Motor neuron (in vitro differentiated cells): Measurements from ENCODE around the gene TUT1. TPM values are rescaled to one million over a fixed set of nuclear protein-coding genes. Genes with fewer than 3 reads are reported as not detected.

Source experiments
- ATAC-seq, 8 experiments: fragments of 200-7000 bp; cut with Tn5 transposase; replicated peaks in 6 of 8; 2 replicates each; pipeline ENCODE4 v1.8.0; 2021; ENCODE audit warnings: mild to moderate bottlenecking in 8 of 8, moderate library complexity in 8 of 8
- H3K27ac ChIP-seq, 2 donors: fragments of 250-450 bp; sonication (Bioruptor Pico); 2 replicates each; pipeline ENCODE4 v1.9.0; 2021; ENCODE audit warnings: antibody characterized with exemption in 2 of 2, mild to moderate bottlenecking in 2 of 2, moderate library complexity in 1 of 2
- H3K4me1 ChIP-seq, 2 donors: fragments of 250-450 bp; sonication (Bioruptor Pico); replicated peaks in 1 of 2; 2 replicates each; pipeline ENCODE4 v1.6.1; 2021; ENCODE audit warnings: antibody characterized with exemption in 2 of 2, mild to moderate bottlenecking in 2 of 2, moderate library complexity in 1 of 2
- H3K4me3 ChIP-seq, 5 donors: fragments of 250-450 bp; sonication (Bioruptor Pico); 2 replicates each; pipeline ENCODE4 v1.9.0; 2021; ENCODE audit warnings: antibody characterized with exemption in 5 of 5, mild to moderate bottlenecking in 5 of 5, moderate library complexity in 4 of 5
- WGBS, 10 experiments: fragments of 450-650 bp; shearing (Covaris generic); methylation state at CpG; one replicate each; pipeline ENCODE4 v1.0.0; 2022; 5-methylcytosine and 5-hydroxymethylcytosine counted together
- in situ Hi-C, 9 experiments: fragments of 400-800 bp; cut with MboI; loops; one replicate each; pipeline ENCODE4 v1.15.0; 2021; ENCODE audit warnings: low sequenced_read_pairs in 9 of 9, low pct_unique_long_range_greater_than_20kb in 2 of 9; ENCODE audit not compliant: unreplicated experiment in 9 of 9
- total RNA-seq, 8 experiments: library from RNA; unstranded; fragments of 300-600 nt; gene quantifications; 2 replicates each; pipeline versions ENCODE4 v1.2.3 to v1.2.4, GENCODE V29; 2022

TUT1 gene
- total RNA-seq, 8 experiments from 2014 or later, result 11.5 to 24.4 (median 17.3) TPM

DNA sequence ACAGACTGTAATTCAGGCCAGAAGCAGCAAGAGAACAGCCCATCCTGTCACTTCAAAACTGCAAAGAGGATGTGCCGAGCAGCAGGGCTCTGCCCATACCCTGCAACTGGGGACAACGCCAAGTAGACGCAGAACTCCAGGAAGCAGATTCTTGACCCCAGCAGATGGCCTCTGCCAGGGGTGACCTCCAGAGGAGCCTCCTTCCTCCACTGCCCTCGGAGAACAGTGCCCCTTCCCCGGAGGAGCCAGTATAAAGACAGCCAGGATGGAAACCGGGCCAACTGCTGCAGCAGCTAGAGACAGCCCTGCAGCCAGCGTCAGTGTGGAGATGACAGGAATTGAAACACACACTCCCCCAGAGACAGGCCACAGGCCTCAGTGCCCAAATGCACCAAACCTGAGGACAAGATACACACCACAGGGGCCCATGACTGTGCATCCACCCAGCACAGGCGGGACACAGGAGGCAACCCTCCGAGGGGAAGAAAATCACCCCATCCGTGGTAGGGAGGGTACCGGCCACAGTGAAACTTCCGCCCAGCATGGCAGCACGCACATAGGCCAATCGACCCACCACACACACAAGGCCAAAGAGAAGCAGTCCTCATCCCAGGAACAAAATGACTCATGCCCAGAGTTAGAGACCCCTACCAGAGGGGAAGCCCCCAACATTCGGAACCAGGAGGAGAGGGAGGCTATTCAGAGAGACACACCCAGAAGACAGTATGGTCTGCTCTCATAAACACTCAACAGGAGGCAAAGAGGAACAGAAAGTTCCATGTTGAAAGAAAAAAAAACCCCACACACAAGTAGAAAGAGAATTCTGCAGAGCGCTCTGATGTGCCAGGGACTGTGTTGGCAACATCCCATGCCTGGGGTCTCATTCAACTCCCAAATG is 50.3 kb downstream of the TUT1 start:
- in situ Hi-C loops, result loop anchor here in 1 of 9 experiments (25.0 kb wide), 1 partner anchor 104 kb away; no protein-coding TSS in a partner anchor
- 10 to 100% (median 72%) methylated on average over 1 to 4 of the region's 16 CpGs; no CpG with 5 or more reads in 4 of the 10 experiments for WGBS, 10 experiments
- peaks cover 24 to 41% of the 10 kb centered on the region in 2 donors for H3K4me1 ChIP-seq

DNA sequence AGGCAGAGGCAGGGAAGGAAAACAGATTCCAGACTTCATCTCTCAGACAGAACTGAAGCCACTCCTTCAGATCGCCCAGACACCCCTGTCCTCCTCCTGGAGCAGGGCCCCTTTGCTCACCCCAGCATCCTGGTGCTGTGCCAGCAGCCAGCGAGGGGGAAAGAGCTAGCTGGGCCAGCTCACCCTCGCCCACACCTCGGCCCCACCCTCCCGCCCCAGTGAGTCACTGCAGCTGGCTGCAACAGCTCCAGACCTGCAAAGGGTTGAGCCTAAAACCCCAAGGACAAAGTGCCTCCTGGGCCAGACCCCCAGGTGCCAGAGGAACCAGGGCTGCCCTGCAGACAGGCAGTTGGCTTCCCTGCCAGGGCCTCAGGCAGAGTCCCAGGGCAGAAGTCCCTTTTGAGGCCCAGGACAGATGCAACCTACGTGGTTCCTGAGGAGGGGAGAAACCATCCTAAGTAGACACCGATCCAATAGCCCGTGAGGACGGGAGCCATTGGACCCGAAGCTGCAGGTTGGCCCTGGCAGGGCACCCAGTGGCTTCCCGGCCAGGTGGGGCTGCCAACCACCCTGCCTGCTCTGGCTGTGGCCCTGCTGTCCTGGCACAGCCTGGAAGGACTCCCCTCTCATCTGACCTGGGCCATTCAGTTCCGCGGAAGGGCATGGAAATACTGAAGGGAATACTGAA is 51.9 kb downstream of the TUT1 start:
- 0 to 94% (median 83%) methylated on average over 1 to 5 of the region's 13 CpGs; no CpG with 5 or more reads in 4 of the 10 experiments for WGBS, 10 experiments
- Histone ChIP-seq H3K27ac (peak overlapping the region in 1 of 2 donors; percentile 76), H3K4me1 (peaks cover 17 to 33% of the 10 kb centered on the region in 2 donors), H3K4me3 (no peak overlapping the region)
- peak; percentile 5 to 73 (median 38) for ATAC-seq
- in situ Hi-C loops, result loop anchor here in 1 of 9 experiments (25.0 kb wide), 1 partner anchor 102 kb away; no protein-coding TSS in a partner anchor

More for the DNA sequence above, 50.3 kb downstream of the TUT1 start:
- H3K4me3 ChIP-seq, result no peak overlapping the region
- H3K27ac ChIP-seq, result no peak overlapping the region
- no peak for ATAC-seq

DNA sequence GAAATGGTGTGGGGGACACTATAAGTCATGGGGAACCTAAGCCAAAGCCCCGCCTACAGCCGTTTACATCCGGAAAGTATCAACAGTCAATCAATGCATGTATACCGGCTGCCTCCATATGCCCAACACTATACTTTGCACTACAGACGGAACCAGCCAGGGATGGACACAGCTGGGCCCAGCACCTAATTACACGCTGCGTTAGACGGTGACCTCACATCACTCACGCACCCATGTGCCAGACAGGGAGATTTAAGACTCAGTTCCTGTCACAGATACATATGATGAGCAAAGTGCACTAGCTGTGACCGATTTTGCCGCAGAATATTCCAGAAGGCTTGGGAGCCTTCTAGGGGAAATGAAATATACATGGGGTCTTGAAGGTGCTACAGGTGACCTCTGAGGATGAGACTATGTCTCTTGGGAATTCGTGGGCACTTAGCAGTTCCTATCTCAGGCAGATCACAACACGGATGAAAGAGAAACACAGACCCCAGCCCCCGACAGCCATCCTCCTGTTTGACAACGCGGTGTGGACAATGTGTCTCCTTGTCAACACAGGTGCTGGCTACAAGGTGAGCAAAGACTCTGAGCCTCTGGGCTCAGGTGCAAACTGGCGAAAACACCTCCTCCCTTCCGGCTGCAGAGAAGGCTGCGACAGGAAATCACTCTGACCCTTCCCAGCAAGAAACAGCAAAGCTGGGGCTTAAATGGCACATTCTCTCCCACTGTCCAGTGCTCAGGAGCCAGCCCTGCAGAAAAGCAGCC is 52.7 kb downstream of the TUT1 start:
- 21 to 80% (median 65%) methylated on average over 1 to 9 of the region's 19 CpGs; no CpG with 5 or more reads in 3 of the 10 experiments for WGBS, 10 experiments
- in situ Hi-C loops, result loop anchor here in 1 of 9 experiments (25.0 kb wide), 1 partner anchor 101 kb away; no protein-coding TSS in a partner anchor
- Histone ChIP-seq H3K4me3 (no peak overlapping the region), H3K4me1 (peaks cover 17 to 32% of the 10 kb centered on the region in 2 donors), H3K27ac (peak overlapping the region; percentile 58 to 76)
- peak in 5 of 8 experiments; percentile 1 to 71 (median 51) for ATAC-seq

DNA sequence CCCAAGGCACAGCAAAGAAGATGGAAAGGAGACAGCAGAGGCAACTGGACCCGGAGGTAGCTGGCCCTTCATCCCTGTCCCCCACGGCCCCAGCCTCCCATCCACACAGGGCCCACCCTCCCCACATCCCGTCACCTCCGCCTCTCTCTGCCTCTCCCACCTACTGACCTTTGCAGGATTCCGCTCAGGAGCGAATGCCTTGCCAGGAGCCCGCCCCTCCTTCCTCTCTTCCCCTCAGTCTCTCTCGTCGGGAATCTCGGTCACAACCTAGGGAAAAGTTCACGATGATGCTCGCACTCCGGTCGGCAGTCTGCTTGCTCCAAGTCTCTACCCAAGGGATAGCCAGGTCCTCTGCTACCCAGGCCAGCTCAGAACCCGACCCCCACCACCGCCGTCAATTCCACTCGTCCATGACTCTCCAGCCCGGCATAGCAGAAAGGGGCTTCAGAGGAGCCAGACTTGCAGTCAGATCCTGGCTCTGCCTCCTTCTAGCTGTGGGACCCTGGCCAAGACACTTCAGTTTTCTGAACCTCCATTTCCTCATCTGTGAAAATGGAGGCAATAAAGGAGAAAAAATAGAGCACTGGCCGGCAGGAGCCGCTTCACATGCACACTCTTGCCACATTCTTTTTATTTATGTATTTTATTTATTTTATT is 54.9 kb downstream of the TUT1 start:
- Histone ChIP-seq H3K4me3 (no peak overlapping the region), H3K27ac (no peak overlapping the region), H3K4me1 (peaks cover 17 to 18% of the 10 kb centered on the region in 2 donors)
- no peak for ATAC-seq
- in situ Hi-C loops, result loop anchor here in 1 of 9 experiments (25.0 kb wide), 1 partner anchor 99 kb away; no protein-coding TSS in a partner anchor
- 76 to 100% (median 94%) methylated on average over 1 to 5 of the region's 21 CpGs; no CpG with 5 or more reads in 3 of the 10 experiments for WGBS, 10 experiments

DNA sequence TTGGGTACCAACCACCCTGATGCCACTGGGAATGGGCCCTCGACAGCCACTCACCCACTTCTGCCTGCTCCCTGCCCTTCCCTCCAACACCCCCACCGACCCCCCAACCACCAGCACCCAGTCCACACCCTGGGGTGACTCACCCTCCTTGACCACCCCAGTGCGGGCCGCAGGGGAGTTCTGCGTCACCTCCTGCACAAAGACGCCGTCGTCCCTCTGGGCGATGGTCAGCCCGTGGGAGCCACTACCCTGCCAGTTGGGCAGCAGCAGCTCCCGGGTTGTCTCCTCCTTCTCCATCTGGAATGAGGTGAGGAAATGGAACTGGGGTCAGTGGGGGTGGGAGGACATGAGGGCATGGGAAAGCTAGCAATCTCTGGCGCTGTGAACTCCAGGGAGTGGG is 55.5 kb downstream of the TUT1 start:
- no peak for ATAC-seq
- WGBS, 10 experiments, result no CpG with 5 or more reads among the region's 12 CpGs
- Histone ChIP-seq H3K4me3 (no peak overlapping the region), H3K27ac (no peak overlapping the region), H3K4me1 (peaks cover 17 to 18% of the 10 kb centered on the region in 2 donors)
- in situ Hi-C loops, result loop anchor here in 1 of 9 experiments (25.0 kb wide), 1 partner anchor 99 kb away; no protein-coding TSS in a partner anchor

DNA sequence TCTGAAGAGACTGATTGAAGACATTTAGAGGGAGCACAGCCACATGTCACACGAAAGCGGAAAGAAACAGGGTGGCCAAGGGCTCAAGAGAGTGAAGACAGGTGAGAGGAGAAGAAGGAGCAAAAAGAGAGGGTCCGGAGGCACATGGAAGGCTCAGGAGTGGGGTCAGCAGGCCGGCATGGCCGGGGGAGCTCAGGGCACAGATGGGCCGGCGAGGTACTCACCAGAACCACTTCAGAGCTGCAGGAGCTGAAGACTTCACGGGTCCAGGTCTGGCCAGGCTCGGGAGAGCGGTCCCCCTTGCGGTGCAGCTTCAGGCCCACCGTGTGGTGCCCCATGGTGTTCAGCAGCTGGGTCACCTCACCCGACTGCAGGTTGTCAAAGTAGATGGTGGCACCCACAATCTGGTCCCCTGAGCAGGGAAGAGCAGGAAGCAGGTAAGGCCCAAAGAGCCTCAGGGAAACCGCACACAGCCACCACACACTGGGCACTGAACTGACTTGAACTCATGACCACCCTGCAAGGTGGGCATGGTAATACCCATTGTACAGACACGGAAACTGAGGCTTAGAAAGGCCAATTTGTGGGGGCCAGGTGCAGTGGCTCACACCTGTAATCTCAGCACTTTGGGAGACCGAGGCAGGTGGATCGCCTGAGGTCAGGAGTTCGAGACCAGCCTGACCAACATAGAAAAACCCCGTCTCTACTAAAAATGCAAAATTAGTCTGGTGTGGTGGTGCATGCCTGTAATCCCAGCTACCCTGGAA is 56.4 kb downstream of the TUT1 start:
- H3K4me3 ChIP-seq, result no peak overlapping the region
- WGBS, 10 experiments, result 60 to 100% (median 99%) methylated on average over 1 to 13 of the region's 19 CpGs; no CpG with 5 or more reads in 3 of the 10 experiments
- no peak for ATAC-seq
- H3K4me1 ChIP-seq, result peaks cover 17 to 18% of the 10 kb centered on the region in 2 donors
- no peak overlapping the region for H3K27ac ChIP-seq
- in situ Hi-C loops, result loop anchor here in 1 of 9 experiments (25.0 kb wide), 1 partner anchor 98 kb away; no protein-coding TSS in a partner anchor

DNA sequence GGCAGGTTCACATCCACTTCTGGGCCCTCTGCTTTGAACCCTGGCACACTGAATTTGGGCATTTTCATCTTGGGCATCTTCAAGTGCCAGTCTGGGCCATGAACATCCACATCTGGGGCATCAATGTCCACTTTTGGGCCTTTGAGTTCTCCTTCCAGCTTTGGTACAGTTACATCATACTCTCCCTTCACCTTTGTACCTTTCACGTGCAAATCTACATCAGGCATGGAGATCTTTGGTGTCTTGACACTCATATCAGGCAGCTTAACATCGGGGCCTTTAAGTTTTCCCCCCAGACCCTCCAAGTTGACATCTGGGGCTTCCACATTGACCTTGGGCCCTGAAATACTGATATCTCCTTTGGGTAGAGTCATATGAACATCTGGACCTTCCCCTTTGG is 59.2 kb downstream of the TUT1 start:
- Histone ChIP-seq H3K4me3 (no peak overlapping the region), H3K27ac (no peak overlapping the region), H3K4me1 (no peaks in the 10 kb centered on the region)
- no peak for ATAC-seq
- WGBS, 10 experiments, result 69 to 100% (median 83%) methylated on average over 2 of the region's 2 CpGs; no CpG with 5 or more reads in 7 of the 10 experiments
- in situ Hi-C loops, result loop anchor here in 1 of 9 experiments (25.0 kb wide), 1 partner anchor 95 kb away; no protein-coding TSS in a partner anchor

Other genes with a start within 250 kb of the TUT1 start
- not detected for gene SCGB1A1, start 172.5 kb downstream of the TUT1 start, total RNA-seq
- 10 to 100 TPM in 4 of 8 experiments, 1 to 10 TPM in 4; 1.2 to 93.7 (median 13.5) TPM for gene AHNAK, start 44.7 kb downstream of the TUT1 start, total RNA-seq
- 1,000 to 10,000 TPM; 1,525 to 3,247 (median 2,152) TPM for gene EEF1G, start 17.6 kb downstream of the TUT1 start, total RNA-seq
- 100 to 1,000 TPM in 3 of 8 experiments, 10 to 100 TPM in 5; 49.1 to 146 (median 83.3) TPM for gene MTA2, start 10.3 kb upstream of the TUT1 start, total RNA-seq
- gene EML3, start 21.3 kb upstream of the TUT1 start, total RNA-seq, result 10 to 100 TPM in 4 of 8 experiments, 1 to 10 TPM in 4; 1.4 to 56.9 (median 10.0) TPM
- 10 to 100 TPM in 1 of 8 experiments, 1 to 10 TPM in 6, under 1 TPM in 1; 0.49 to 14.5 (median 4.8) TPM for gene ROM1, start 21.7 kb upstream of the TUT1 start, total RNA-seq
- gene B3GAT3, start 30.5 kb upstream of the TUT1 start, total RNA-seq, result 10 to 100 TPM; 28.6 to 56.5 (median 37.0) TPM
- 100 to 1,000 TPM in 7 of 8 experiments, 10 to 100 TPM in 1; 97.8 to 296 (median 172) TPM for gene GANAB, start 55.1 kb upstream of the TUT1 start, total RNA-seq
- gene INTS5, start 61.8 kb upstream of the TUT1 start, total RNA-seq, result 10 to 100 TPM; 10.8 to 24.8 (median 17.9) TPM
- 100 to 1,000 TPM in 4 of 8 experiments, 10 to 100 TPM in 4; 51.9 to 159 (median 95.0) TPM for gene C11orf98, start 73.7 kb upstream of the TUT1 start, total RNA-seq
- 10 to 100 TPM; 25.7 to 90.2 (median 37.9) TPM for gene CSKMT, start 73.8 kb upstream of the TUT1 start, total RNA-seq
- 10 to 100 TPM in 5 of 8 experiments, 1 to 10 TPM in 3; 7.9 to 17.7 (median 10.3) TPM for gene UQCC3, start 80.2 kb upstream of the TUT1 start, total RNA-seq
- 10 to 100 TPM in 3 of 8 experiments, 1 to 10 TPM in 5; 2.8 to 32.4 (median 4.6) TPM for gene LBHD1, start 80.7 kb upstream of the TUT1 start, total RNA-seq
- gene UBXN1, start 87.5 kb upstream of the TUT1 start, total RNA-seq, result 100 to 1,000 TPM in 7 of 8 experiments, 10 to 100 TPM in 1; 95.5 to 132 (median 123) TPM
- 1 to 10 TPM in 2 of 8 experiments, under 1 TPM in 6; 0.33 to 9.3 (median 0.49) TPM for gene LRRN4CL, start 98.0 kb upstream of the TUT1 start, total RNA-seq
- 100 to 1,000 TPM in 6 of 8 experiments, 10 to 100 TPM in 2; 55.0 to 446 (median 341) TPM for gene BSCL2, start 115.9 kb upstream of the TUT1 start, total RNA-seq
- 100 to 1,000 TPM in 5 of 8 experiments, under 1 TPM in 3; 0.61 to 171 (median 111) TPM for gene GNG3, start 116.2 kb upstream of the TUT1 start, total RNA-seq
- 10 to 100 TPM; 13.4 to 55.2 (median 27.8) TPM for gene HNRNPUL2, start 135.9 kb upstream of the TUT1 start, total RNA-seq
- 10 to 100 TPM; 41.6 to 67.2 (median 48.7) TPM for gene TTC9C, start 137.0 kb upstream of the TUT1 start, total RNA-seq
- 10 to 100 TPM in 3 of 8 experiments, 1 to 10 TPM in 5; 7.4 to 12.8 (median 9.5) TPM for gene ZBTB3, start 162.6 kb upstream of the TUT1 start, total RNA-seq
- gene POLR2G, start 170.1 kb upstream of the TUT1 start, total RNA-seq, result 100 to 1,000 TPM in 6 of 8 experiments, 10 to 100 TPM in 2; 83.4 to 178 (median 115) TPM
- 10 to 100 TPM in 5 of 8 experiments, 1 to 10 TPM in 3; 8.7 to 40.6 (median 13.9) TPM for gene TAF6L, start 179.9 kb upstream of the TUT1 start, total RNA-seq
- gene TMEM179B, start 195.9 kb upstream of the TUT1 start, total RNA-seq, result 100 to 1,000 TPM in 1 of 8 experiments, 10 to 100 TPM in 7; 17.6 to 125 (median 42.2) TPM
- 10 to 100 TPM; 13.6 to 31.3 (median 25.3) TPM for gene TMEM223, start 200.5 kb upstream of the TUT1 start, total RNA-seq
- 10 to 100 TPM; 22.4 to 86.6 (median 45.4) TPM for gene NXF1, start 213.9 kb upstream of the TUT1 start, total RNA-seq
- 10 to 100 TPM; 26.2 to 54.3 (median 33.9) TPM for gene STX5, start 240.5 kb upstream of the TUT1 start, total RNA-seq
- 1 to 10 TPM in 6 of 8 experiments, not detected in 2; 1.3 to 5.7 (median 2.1) TPM for gene TEX54, start 241.3 kb upstream of the TUT1 start, total RNA-seq
- gene WDR74, start 248.1 kb upstream of the TUT1 start, total RNA-seq, result 100 to 1,000 TPM in 1 of 8 experiments, 10 to 100 TPM in 7; 41.4 to 110 (median 81.7) TPM